ENCODE data around the gene ACHE. TPM values are rescaled to one million over a fixed set of nuclear protein-coding genes. Genes with fewer than 3 reads are reported as not detected.
"Not testable (repeated sequence)": the region's sequence is repeated elsewhere in the genome, so short reads cannot be mapped to it uniquely, and the experiment has no call there.

The ACHE gene
- total RNA-seq = 0.17 and 0.42 TPM in 2 replicates

GRCh38 chr7:100895701-100895955 is at the start of gene ACHE:
ACHE (minus strand) TSS chr7:100895888; CDS start chr7:100894232, 1,656 bp downstream.
- intact Hi-C loops (cut with micrococcal nuclease) = loop anchor here (1.0 kb wide), 1 partner anchor 71 kb away; no protein-coding TSS in a partner anchor

GRCh38 chr7:100944138-100944537 is 48.5 kb upstream of the ACHE start:
- intact Hi-C loops (cut with micrococcal nuclease) = no loop called here

- intact Hi-C loops (cut with micrococcal nuclease) = no loop called here
Measured at GRCh38 chr7:100943693-100944092, 48.0 kb upstream of the ACHE start.

- intact Hi-C loops (cut with micrococcal nuclease) = no loop called here
Measured at GRCh38 chr7:100942045-100942774, 46.5 kb upstream of the ACHE start.

GRCh38 chr7:100936167-100936566 is 40.5 kb upstream of the ACHE start:
- intact Hi-C loops (cut with micrococcal nuclease) = not testable (repeated sequence)

- intact Hi-C loops (cut with micrococcal nuclease) = not testable (repeated sequence)
Measured at GRCh38 chr7:100935381-100935780, 39.7 kb upstream of the ACHE start.

- intact Hi-C loops (cut with micrococcal nuclease) = no loop called here
Measured at GRCh38 chr7:100933734-100934133, 38.0 kb upstream of the ACHE start.

GRCh38 chr7:100929808-100930174 is 34.1 kb upstream of the ACHE start:
- intact Hi-C loops (cut with micrococcal nuclease) = no loop called here

- intact Hi-C loops (cut with micrococcal nuclease) = not testable (repeated sequence)
Measured at GRCh38 chr7:100923616-100924015, 27.9 kb upstream of the ACHE start.

GRCh38 chr7:100921039-100921438 is 25.4 kb upstream of the ACHE start:
- intact Hi-C loops (cut with micrococcal nuclease) = no loop called here

- intact Hi-C loops (cut with micrococcal nuclease) = not testable (repeated sequence)
Measured at GRCh38 chr7:100919779-100920437, 24.2 kb upstream of the ACHE start.

GRCh38 chr7:100919335-100919734 is 23.6 kb upstream of the ACHE start:
- intact Hi-C loops (cut with micrococcal nuclease) = not testable (repeated sequence)

- intact Hi-C loops (cut with micrococcal nuclease) = no loop called here
Measured at GRCh38 chr7:100914879-100915447, 19.3 kb upstream of the ACHE start.

- intact Hi-C loops (cut with micrococcal nuclease) = no loop called here
Measured at GRCh38 chr7:100914208-100914878, 18.7 kb upstream of the ACHE start.

GRCh38 chr7:100911484-100911883 is 15.8 kb upstream of the ACHE start:
- intact Hi-C loops (cut with micrococcal nuclease) = no loop called here

GRCh38 chr7:100910443-100910842 is 14.8 kb upstream of the ACHE start:
- intact Hi-C loops (cut with micrococcal nuclease) = not testable (repeated sequence)

GRCh38 chr7:100908512-100908911 is 12.8 kb upstream of the ACHE start:
- intact Hi-C loops (cut with micrococcal nuclease) = no loop called here

- intact Hi-C loops (cut with micrococcal nuclease) = no loop called here
Measured at GRCh38 chr7:100902638-100903037, 7.0 kb upstream of the ACHE start.

- intact Hi-C loops (cut with micrococcal nuclease) = no loop called here
Measured at GRCh38 chr7:100901921-100902332, 6.2 kb upstream of the ACHE start.

- intact Hi-C loops (cut with micrococcal nuclease) = no loop called here
Measured at GRCh38 chr7:100900978-100901377, 5.3 kb upstream of the ACHE start.

GRCh38 chr7:100899432-100899831 is 3.7 kb upstream of the ACHE start:
- intact Hi-C loops (cut with micrococcal nuclease) = no loop called here

GRCh38 chr7:100897772-100898454 is 2.2 kb upstream of the ACHE start:
- intact Hi-C loops (cut with micrococcal nuclease) = loop anchor here (1.0 kb wide), 2 partner anchors 161 to 179 kb away; no protein-coding TSS in a partner anchor
